GM18861 (cell line): Measurements from ENCODE around the gene CAPN15.
"Not testable (repeated sequence)": the region's sequence is repeated elsewhere in the genome, so short reads cannot be mapped to it uniquely, and the experiment has no call there.

Source experiments
- ATAC-seq: cut with Tn5 transposase; IDR thresholded peaks from one replicate; pipeline ENCODE4 v1.9.1; 2021; ENCODE audit not compliant: unreplicated experiment

The CAPN15 gene

DNA sequence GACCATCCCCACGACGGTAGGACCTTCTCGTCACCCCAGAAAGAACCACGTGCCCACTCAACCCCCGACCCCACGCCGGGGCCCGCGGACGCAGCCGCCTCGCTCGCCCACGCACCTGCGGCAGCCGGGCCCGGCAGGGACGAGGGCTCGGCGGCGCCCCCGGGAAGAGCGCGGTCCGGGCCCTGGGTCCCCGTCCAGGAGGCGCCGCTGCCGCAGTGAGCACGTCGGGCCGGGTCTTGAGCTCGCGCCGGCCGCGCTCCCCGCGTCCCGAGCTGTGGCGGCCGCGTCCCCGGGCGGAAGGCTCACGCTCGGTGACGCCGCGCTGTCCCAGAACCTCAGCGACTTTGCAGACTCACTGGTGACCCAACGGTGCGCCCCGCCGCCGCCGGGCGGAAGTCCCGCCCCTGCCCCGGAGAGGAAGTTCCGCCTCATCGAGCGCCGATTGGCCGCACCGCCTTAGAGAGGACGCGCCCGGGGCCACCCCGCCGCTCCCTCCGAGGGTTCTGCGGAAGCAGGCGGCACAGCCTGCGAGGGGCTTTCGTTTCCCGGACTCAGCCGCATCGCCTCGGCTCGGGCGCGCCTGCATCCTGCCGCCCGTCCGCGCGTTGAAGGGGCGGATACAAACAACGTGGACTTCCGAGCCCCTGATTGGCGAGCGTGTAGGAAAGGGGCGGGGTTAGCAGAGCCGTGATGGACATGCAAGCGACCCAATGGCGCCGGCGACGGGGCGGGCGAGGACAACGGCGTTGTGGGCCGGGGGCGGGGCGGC is 61.6 kb downstream of the CAPN15 start:
- ATAC-seq: peak; percentile 59

DNA sequence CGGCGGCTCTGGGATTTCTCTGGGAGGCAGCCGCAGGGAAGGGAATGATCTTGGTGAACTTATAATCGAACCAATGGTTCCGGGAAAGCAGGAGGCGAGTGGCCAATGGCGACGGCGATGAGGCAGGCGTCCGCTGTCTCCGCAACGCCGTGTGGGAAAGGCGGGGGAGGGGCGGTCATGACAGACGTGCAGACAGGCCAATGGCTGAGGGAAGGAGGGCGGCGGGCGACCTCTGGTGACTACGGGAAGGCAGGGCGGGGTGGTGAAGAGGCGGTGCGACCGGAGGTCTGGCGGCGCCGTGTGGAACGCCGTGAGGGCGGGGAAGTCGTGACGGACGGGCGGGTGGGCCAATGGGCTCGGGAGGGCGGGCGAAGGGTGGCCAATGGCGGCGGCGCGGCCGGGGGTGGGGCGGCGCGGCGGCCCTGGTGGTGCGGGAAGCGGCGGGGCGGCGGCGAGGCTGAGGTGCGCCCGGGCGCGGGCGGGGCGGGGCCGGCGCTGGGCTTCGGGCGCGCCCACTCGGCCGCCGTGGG is 62.2 kb downstream of the CAPN15 start, which contains the start of gene RAB40C:
Gene RAB40C, plus strand, starts transcription at position 409 of the 530 bp plus-strand sequence. CDS start 226 bp downstream, outside the sequence.
- peak; percentile 49 for ATAC-seq

DNA sequence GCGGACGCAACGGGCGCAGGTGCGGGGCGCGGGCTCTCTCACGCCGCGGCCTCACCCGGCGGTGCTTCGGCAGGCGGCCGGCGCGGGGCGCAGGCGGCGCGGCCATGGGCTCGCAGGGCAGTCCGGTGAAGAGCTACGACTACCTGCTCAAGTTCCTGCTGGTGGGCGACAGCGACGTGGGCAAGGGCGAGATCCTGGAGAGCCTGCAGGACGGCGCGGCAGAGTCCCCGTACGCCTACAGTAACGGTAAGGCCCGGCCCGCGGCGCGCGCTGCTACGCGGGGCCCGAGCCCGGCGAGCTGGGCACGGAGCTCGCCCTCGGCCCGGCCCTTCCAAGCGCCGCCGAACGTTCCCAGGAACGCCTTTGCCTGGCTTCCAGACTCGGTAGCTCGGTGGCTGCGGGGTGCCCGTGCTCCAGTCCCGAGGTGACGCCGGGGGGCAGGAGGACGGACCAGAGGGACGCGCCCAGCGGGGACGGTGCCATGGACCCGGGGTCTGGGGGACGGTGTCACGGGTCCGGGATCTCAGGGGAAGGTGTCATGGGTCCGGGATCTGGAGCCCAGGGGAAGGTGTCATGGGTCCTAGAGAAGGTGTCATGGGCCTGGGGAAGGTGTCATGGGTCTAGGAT is 62.8 kb downstream of the CAPN15 start:
- ATAC-seq: no peak

DNA sequence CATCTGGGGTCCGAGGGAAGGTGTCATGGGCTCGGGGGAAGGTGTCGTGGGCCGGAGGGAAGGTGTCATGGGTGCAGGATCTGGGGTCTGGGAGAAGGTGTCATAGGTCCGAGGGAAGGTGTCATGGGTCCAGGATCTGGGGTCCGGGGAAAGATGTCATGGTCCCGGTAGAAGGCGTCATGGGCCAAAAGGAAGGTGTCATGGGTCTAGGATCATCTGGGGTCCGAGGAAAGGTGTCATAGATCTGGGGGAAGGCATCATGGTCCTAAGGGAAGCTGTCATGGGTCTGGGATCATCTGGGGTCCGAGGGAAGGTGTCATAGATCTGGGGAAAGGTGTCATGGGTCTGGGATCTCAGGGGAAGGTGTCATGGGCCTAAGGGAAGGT is 63.3 kb downstream of the CAPN15 start:
- ATAC-seq: no peak

DNA sequence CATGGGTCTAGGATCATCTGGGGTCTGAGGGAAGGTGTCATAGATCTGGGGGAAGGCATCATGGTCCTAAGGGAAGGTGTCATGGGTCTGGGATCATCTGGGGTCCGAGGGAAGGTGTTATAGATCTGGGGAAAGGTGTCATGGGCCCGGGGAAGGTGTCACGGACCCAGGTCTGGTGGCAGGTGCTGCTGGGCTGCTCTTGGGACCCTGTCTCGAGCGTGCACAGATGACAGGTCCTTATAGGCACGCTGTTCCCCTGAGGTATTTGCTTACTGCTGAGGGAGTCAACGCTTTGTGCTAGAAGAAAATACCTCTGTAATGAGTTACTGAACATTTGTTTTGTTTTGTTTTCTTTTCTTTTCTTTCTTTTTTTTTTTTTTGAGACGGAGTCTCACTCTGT is 63.7 kb downstream of the CAPN15 start:
- ATAC-seq: no peak

DNA sequence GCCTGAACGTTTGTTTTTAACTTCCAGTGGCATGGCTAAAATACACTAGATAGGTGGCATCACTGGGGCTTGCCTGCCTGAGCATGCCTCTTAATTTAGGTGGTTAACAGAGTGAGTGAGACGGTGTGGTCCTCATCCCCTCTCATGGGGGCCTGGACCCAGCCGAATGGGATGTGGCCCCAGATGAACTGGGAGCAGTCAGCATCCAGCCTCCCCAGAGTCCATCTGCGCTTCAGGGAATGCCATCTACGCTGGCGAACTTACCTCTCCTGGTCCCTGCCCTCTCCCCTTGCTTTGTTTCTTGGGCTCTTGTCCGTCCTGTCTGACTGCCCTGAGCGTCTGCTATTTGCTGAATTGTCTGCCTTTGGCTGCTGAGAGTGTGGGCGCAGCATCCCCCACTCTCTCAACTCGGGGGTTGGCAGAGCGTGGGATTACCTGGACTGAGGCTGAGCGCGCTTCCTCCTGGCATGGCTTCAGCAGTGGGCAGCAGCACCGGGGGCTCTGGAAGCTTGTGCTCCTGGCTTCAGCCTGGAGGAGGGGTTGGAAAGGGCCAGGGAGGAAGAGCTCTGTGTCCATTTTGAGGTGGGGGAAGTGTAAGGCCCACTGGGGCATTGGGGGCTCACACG is 64.5 kb downstream of the CAPN15 start:
- no peak for ATAC-seq

DNA sequence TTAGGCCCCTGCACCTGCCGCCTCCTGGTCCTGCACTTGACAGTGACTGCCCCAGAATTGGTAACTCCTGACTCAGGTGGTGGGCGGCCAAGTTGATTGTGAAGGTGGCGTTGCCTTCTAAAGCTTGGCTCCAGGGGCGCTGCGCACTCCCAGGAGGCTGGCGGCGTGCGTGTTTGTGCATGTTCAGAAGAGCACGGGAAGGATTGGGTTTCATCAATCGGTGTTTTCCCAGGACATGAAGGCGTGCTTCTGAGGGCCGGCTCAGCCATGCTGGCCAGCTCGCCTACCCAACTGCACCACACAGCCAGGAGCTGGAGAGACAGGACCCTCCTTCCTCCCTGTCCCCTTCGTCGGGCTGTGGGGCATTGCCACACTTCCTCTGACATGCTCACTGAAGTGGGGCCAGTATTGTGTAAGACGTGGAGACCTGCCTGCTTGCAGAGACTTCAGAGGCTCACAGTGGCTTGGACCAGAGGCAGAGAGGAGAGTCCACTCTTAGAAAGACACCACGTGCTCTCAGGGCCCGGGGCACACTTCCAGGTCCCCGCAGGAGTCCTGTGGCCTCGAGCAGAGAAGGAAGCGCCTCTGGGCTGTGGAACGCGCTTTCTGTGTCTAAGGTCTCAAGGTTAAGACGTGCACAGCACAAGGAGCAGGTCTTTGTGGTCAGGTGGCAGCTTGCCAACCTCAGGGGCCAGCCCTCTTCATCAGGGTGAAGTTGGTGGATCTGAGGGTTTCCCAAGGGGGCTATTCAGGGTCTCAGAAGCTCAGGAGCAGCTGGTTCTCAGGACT is 65.2 kb downstream of the CAPN15 start:
- ATAC-seq: no peak

DNA sequence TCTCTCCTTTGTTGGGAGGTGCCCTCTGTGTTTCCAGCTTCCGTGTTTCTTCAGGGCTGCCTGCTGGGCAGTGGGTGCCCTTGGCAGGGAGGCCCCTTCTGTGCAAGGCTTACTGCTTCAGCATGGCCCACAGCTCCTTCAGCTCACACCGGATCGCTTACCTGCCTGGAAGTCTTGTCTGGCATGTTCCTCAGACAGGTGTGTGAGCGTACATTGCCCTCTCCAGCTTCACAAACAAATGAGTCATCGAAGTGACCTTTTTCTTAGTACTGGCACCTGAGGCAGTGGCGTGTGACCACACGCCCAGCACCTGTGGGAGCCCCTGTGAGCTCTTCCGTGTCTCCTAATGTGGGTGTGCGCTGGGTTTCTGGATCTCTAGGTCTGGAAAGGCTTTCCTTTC is 65.9 kb downstream of the CAPN15 start:
- no peak for ATAC-seq

DNA sequence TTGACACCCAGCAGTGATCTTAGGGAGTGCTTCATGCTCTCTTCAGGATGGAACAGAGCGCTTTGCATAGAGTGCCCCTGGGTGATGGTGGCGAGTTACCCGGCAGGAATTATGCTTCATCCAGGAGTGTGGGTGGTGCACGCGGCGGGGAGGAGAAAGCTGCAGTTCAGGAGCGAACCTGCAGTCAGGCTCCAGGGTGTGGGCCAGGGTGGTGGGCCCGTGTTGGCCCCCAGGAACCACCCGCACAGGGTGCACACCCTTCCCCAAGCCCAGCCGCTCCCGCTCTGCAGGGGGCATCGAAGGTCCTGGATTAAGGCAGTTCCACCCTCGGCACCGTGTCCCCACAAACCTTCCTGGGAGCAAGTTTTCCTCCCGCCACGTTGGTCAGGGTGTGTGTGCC is 66.3 kb downstream of the CAPN15 start:
- no peak for ATAC-seq

DNA sequence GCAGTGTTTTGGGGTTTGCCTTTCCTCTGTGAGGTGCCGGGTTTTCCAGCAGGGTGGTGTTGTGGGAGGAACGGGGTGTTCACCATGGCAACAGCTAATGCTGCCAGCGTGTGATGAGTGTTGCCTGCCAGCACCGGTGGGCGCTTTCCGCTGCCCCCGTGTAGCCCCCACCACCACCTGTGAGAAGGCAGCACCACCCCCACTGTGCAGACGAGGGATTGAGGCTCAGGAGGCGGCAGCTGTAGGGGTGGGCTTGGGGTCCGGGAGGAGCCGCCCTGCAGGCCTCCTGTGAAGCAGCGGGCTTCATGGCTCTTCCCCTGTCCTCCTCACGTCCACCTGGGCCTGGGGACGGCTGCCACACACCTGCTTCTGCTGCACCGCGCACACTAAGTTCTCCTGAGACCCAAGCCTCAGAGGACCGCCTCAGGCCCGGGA is 67.6 kb downstream of the CAPN15 start:
- ATAC-seq: no peak

DNA sequence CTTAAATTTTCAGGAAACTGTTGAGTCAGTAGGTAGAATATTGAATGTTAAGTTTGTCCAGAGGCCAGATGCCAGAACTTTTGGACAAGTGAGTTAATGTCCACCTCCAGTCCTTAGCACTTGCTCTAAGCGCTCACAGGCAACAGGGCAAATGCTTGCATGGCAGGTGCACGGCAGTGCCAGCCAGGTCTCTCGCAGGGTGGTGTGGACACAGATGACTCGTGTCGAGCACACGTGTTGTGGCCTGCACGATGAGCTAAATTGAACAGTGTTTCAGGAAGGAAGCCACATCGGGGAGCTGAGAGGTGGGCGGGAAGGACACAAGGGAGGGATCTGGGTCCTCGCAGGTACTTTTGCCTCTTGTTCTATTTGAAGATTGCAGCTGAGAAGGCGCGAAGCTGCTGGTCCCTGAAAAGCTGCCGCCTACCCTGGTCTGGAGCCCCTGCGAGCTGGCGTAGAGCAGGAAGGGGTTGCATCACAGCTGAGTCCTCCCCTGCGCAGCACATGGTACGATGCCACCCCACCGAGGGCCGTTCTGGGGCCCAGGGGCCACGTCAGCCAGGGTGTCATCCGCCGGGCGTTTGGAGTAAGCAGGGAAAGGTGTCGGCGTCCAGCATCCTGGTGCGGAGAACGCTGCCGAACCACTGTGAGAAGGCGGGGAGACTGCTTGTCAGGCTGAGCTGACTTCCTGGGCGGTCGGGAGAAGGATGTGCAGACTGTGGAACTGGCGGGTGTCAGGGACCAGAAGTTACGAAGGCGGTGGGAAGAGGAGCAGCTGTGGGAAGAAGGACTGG is 68.6 kb downstream of the CAPN15 start:
- ATAC-seq: no peak

DNA sequence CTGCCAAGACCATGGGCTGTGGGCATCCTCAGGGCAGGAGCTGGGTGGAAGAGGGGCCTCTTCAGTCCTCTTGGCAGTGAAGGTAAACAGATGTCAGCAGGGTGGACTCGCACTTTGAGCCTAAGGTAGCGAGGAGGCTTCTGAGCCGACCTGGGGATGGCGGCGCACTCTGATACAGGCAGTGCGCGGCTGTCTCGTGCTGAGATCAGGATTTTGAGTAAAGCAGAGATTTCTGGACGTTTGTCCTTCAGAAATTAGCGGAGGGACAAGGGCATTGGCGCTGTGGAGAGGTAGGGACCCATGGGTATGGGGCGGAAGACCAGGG is 69.2 kb downstream of the CAPN15 start:
- ATAC-seq: no peak

DNA sequence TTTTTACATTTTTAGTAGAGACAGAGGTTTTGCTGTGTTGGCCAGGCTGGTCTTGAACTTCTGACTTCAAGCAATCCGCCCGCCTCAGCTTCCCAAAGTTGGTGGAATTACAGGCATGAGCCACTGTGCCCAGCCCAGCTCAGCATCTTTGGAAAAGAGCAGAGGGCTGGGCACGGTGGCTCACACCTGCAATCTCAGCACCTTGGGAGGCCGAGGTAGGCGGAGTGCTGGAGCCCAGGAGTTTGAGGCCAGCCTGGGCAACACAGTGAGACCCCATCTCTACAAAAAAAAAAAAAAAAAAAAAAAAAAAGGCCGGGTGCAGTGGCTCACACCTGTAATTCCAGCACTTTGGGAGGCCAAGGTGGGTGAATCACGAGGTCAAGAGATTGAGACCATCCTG is 70.1 kb downstream of the CAPN15 start:
- not testable (repeated sequence) for ATAC-seq

DNA sequence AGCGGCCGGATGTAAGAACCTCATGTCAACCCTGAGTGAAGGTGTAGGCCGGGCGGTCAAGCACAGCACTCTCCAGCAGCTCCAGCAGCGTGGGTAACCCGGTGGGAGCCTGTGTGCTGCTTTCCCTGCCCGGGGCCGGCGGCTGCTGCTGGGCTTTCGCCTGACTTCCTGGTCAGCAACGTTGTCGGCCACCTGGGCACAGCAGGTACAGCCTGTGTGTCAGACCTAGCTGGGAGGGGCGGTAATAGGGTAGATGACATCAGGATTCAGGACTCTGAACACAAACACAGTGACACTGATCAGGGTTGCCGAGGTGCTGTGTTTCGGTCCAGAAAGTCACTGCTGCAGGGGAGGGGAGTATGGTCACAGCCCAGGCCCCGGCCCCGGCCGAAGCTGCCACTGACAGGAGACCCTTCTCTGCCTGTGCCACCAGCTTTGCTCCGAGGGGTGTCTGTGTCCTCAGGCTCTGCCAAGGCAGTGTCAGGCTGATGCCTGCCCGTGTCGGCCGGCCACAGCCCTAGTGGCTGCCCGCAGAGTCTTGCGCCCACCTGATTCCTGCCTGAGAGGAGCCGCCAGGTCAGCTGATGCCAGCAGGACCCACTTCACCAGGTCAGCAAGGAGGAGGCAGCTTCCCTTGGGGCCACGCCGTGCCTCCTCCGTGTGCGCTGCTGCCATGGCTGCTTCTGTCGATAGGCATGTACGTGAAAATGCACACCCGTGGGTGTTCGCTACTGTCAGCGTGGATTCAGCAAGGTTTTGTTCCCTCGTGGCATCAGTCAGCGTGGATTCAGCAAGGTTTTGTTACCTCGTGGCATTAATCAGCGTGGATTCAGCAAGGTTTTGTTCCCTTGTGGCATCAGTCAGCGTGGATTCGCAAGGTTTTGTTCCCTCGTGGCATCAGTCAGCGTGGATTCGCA is 71.6 kb downstream of the CAPN15 start:
- no peak for ATAC-seq

DNA sequence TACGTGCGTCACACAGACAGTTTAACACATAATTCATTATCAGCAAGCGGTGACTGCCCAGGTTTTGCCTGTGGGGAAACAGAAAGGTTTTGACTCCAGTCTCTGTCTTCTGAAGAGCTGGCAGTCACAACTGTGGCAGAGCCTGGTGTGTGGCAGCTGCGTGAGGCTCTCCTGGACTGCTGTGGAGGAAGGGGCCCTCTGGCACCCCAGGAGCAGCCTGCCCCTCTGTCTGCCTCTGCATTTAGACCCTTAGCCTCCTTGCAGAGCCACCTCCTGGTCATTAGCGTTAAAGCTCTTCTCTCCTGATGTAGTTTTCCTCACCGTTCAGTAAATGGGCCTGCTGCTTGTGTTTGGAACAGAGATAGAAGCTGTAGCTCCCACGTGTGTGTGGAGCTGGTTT is 73.3 kb downstream of the CAPN15 start:
- ATAC-seq: no peak

DNA sequence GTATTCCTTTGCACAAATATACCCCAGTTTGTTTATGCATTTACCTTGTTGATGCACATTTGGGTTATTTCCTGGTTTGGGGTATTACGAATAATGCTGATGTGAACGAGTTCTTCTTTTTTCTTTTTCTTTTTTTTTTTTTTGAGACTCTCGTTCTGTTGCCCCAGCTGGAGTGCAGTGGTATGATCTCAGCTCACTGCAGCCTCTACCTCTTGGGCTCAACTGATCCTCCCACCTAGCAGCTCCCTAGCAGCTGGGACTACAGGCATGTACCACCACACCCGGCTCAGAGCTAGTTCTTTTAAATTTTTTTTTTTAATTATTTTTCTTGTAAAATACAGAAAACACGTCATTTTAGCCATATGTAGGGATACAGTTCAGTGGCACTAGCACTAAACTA is 76.4 kb downstream of the CAPN15 start:
- no peak for ATAC-seq
